MCF 10A (cell line): Measurements from ENCODE around the gene GCC1. TPM values are rescaled to one million over a fixed set of nuclear protein-coding genes. Genes with fewer than 3 reads are reported as not detected.

ENCODE experiments used
- BruUV-seq: library from RNA; stranded (reverse); fragments of 400-500 nt; replicated peaks from 2 replicates; lab custom pipeline; 2021; lab: Mats Ljungman, UMichigan
- CTCF ChIA-PET: fragments of 300-600 bp; sonication (Branson Sonifier 250); formaldehyde crosslinking; extraction: SDS; loops from one replicate; lab custom pipeline; 2021; ENCODE audit warnings: antibody characterized with exemption, inconsistent platforms; lab: Yijun Ruan, JAX
- POLR2A ChIA-PET: fragments of 300-600, 350-650 bp; sonication (Branson Sonifier 250); formaldehyde crosslinking; extraction: SDS; loops from one replicate; lab custom pipeline; 2020; ENCODE audit warnings: antibody characterized with exemption, inconsistent platforms; lab: Yijun Ruan, JAX
- DNase-seq: peaks from one replicate; pipeline ENCODE4 v3.0.0-alpha.2; 2018; ENCODE audit not compliant: unreplicated experiment
- H3K27ac Mint-ChIP-seq: one replicate; pipeline ENCODE4 v1.8.0; 2022; ENCODE audit warnings: mild to moderate bottlenecking, low read depth, mixed read lengths; ENCODE audit not compliant: unreplicated experiment
- H3K27me3 Mint-ChIP-seq: one replicate; pipeline ENCODE4 v1.8.0; 2022; ENCODE audit warnings: mixed read lengths; ENCODE audit not compliant: insufficient read depth, unreplicated experiment
- H3K36me3 Mint-ChIP-seq: one replicate; pipeline ENCODE4 v1.8.0; 2022; ENCODE audit warnings: mild to moderate bottlenecking, moderate library complexity, mixed read lengths; ENCODE audit not compliant: insufficient read depth, unreplicated experiment
- H3K4me1 Mint-ChIP-seq: one replicate; pipeline ENCODE4 v1.8.0; 2022; ENCODE audit warnings: mixed read lengths; ENCODE audit not compliant: insufficient read depth, unreplicated experiment
- H3K4me3 Mint-ChIP-seq: one replicate; pipeline ENCODE4 v1.8.0; 2022; ENCODE audit warnings: mild to moderate bottlenecking, moderate library complexity, mixed read lengths; ENCODE audit not compliant: unreplicated experiment
- H3K9me3 Mint-ChIP-seq: one replicate; pipeline ENCODE4 v1.8.0; 2022; ENCODE audit warnings: mixed read lengths; ENCODE audit not compliant: unreplicated experiment
- intact Hi-C: fragments of 100-400 bp; cut with micrococcal nuclease; formaldehyde crosslinking; loops from 2 replicates; pipeline ENCODE4 v1.14.1; 2022
- total RNA-seq: library from RNA; stranded (reverse); gene quantifications from 2 replicates; pipeline ENCODE4 v1.2.3, GENCODE V29; 2022
- TF ChIP-seq, protein P1 (sequence below): fragments of 200-600 bp; IDR thresholded peaks from one replicate; pipeline ENCODE4 v1.8.0; 2022; ENCODE audit warnings: antibody characterized with exemption, mild to moderate bottlenecking; ENCODE audit not compliant: unreplicated experiment

Gene GCC1
- total RNA-seq, 1 experiment from 2014 or later, result 27.7 TPM

DNA sequence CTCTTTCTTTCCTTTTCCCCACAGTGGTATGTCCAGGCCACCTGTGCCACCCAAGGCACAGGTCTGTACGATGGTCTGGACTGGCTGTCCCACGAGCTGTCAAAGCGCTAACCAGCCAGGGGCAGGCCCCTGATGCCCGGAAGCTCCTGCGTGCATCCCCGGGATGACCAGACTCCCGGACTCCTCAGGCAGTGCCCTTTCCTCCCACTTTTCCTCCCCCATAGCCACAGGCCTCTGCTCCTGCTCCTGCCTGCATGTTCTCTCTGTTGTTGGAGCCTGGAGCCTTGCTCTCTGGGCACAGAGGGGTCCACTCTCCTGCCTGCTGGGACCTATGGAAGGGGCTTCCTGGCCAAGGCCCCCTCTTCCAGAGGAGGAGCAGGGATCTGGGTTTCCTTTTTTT is 5.8 kb upstream of the GCC1 start:
- Mint-ChIP-seq H3K4me3 (no peak overlapping the region), H3K27me3 (no peaks in the 10 kb centered on the region), H3K27ac (no peak overlapping the region), H3K4me1 (peaks cover 15% of the 10 kb centered on the region), H3K36me3 (peaks cover 19% of the 10 kb centered on the region), H3K9me3 (no peaks in the 10 kb centered on the region)
- intact Hi-C loops, result no loop called here
- TF ChIP-seq, protein P1, sequence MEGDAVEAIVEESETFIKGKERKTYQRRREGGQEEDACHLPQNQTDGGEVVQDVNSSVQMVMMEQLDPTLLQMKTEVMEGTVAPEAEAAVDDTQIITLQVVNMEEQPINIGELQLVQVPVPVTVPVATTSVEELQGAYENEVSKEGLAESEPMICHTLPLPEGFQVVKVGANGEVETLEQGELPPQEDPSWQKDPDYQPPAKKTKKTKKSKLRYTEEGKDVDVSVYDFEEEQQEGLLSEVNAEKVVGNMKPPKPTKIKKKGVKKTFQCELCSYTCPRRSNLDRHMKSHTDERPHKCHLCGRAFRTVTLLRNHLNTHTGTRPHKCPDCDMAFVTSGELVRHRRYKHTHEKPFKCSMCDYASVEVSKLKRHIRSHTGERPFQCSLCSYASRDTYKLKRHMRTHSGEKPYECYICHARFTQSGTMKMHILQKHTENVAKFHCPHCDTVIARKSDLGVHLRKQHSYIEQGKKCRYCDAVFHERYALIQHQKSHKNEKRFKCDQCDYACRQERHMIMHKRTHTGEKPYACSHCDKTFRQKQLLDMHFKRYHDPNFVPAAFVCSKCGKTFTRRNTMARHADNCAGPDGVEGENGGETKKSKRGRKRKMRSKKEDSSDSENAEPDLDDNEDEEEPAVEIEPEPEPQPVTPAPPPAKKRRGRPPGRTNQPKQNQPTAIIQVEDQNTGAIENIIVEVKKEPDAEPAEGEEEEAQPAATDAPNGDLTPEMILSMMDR, result no peak
- ChIA-PET CTCF (no interaction called here), POLR2A (interaction anchor here (1.3 kb wide), 1 partner anchor 60 kb away, joined by 4 read pairs; the partner anchor contains the start of gene SND1)
- no peak for DNase-seq
- BruUV-seq, result no TSS peak

- H3K27ac Mint-ChIP-seq, result peak overlapping the region; percentile 72
- CTCF ChIA-PET, result interaction anchor here (0.5 kb wide), 1 partner anchor 10 kb away, joined by 4 read pairs; no protein-coding TSS in a partner anchor
These were observed 4.5 kb upstream of the GCC1 start for GRCh38 chr7:127589896-127590295.

GRCh38 chr7:127588697-127589482 is 3.5 kb upstream of the GCC1 start:
- H3K27ac Mint-ChIP-seq, result peak overlapping the region; percentile 72
- ChIA-PET CTCF (interaction anchor here (0.5 to 1.5 kb wide), 12 partner anchors 9 to 675 kb away, joined by 3 to 7 read pairs (median 4); no protein-coding TSS in a partner anchor), POLR2A (interaction anchor here (0.6 to 5.1 kb wide), 14 partner anchors 10 to 620 kb away, joined by 3 to 41 read pairs (median 4); partner anchors contain the start of genes SND1 and ZNF800)
- H3K4me1 Mint-ChIP-seq, result peaks cover 25% of the 10 kb centered on the region
- H3K9me3 Mint-ChIP-seq, result no peaks in the 10 kb centered on the region
- BruUV-seq, result no TSS peak
- H3K27me3 Mint-ChIP-seq, result no peaks in the 10 kb centered on the region
- peak; percentile 52 for DNase-seq
- TF ChIP-seq, protein P1, result peak; percentile 30
- peak overlapping the region; percentile 79 for H3K4me3 Mint-ChIP-seq
- H3K36me3 Mint-ChIP-seq, result peaks cover 19% of the 10 kb centered on the region
- intact Hi-C loops, result loop anchor here (1.0 to 10.0 kb wide), 3 partner anchors 62 to 618 kb away; partner anchors contain the start of gene ZNF800

More at GRCh38 chr7:127589896-127590295, 4.5 kb upstream of the GCC1 start:
- Mint-ChIP-seq H3K27me3 (no peaks in the 10 kb centered on the region), H3K4me3 (peak overlapping the region; percentile 79), H3K9me3 (no peaks in the 10 kb centered on the region), H3K4me1 (peaks cover 15% of the 10 kb centered on the region), H3K36me3 (peaks cover 19% of the 10 kb centered on the region)
- BruUV-seq, result no TSS peak
- POLR2A ChIA-PET, result no interaction called here
- DNase-seq, result no peak
- TF ChIP-seq, protein P1, result no peak
- intact Hi-C loops, result loop anchor here (5.0 to 10.0 kb wide), 2 partner anchors 195 to 617 kb away; partner anchors contain the start of gene ZNF800
